SK-N-MC (cell line): ENCODE measurements around the gene ADAMTSL1.

Experiments
- EZH2 ChIP-seq: fragments of 200-600 bp; sonication (generic); IDR thresholded peaks from one replicate; pipeline ENCODE4 v1.6.1; 2017; ENCODE audit warnings: antibody characterized with exemption
- POLR2AphosphoS5 ChIP-seq: IDR thresholded peaks from 2 replicates; pipeline ENCODE4 v1.6.1; 2012; ENCODE audit warnings: mild to moderate bottlenecking, low read depth, low read length, borderline replicate concordance

DNA sequence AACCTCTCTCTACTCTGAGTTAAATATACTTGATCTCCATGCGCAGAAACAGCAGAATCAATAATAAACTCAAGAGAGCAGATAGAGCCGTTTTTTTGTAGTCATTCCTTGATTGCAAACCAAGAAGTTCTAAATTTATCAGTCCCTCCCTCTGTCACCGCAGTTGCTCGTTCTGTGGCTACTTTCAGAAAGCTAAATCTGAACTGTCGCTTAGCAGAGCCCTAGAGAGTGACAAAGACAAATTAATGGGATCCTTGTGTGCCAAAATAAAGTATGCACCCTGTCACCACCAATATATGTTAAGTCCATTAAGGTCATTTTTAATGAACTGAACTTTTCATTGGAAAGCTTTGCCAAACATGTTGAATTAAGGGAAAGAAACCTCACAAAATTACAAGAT lies 218.3 kb downstream of the ADAMTSL1 start:
- TF ChIP-seq EZH2 (no peak), POLR2AphosphoS5 (no peak)
